ENCODE data around the gene NFATC2.

DNA sequence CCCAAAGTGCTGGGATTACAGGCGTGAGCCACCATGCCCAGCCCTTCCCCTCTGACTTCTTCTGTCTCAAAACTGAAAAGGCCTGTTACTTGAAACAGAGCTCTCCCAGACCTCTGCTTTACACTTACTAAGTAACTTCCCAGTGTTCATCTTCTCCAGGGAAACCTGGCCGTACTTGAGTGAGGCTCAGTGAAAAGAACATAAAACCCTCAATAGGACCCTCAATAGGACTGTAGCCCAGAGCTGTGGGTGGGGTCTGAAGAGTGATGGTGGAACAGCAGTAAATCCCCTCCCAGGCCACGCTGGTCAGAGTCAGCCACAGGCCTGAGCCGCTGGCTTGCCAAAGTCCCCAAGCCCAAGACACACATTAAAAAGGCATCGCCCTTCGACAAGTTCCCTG is 145.4 kb downstream of the NFATC2 start:
- TF ChIP-seq, protein P1, sequence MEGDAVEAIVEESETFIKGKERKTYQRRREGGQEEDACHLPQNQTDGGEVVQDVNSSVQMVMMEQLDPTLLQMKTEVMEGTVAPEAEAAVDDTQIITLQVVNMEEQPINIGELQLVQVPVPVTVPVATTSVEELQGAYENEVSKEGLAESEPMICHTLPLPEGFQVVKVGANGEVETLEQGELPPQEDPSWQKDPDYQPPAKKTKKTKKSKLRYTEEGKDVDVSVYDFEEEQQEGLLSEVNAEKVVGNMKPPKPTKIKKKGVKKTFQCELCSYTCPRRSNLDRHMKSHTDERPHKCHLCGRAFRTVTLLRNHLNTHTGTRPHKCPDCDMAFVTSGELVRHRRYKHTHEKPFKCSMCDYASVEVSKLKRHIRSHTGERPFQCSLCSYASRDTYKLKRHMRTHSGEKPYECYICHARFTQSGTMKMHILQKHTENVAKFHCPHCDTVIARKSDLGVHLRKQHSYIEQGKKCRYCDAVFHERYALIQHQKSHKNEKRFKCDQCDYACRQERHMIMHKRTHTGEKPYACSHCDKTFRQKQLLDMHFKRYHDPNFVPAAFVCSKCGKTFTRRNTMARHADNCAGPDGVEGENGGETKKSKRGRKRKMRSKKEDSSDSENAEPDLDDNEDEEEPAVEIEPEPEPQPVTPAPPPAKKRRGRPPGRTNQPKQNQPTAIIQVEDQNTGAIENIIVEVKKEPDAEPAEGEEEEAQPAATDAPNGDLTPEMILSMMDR (IDR thresholded peaks at IDR 0.05; ENCODE audit: poor library complexity), result no peak
- TF ChIP-seq EZH2 (IDR thresholded peaks at IDR 0.05; ENCODE audit: borderline replicate concordance), result no peak
